Testis (tissue), 2 donors: Measurements from ENCODE around the gene FLYWCH1.
A peak's percentile ranks its signal among the peaks of the same experiment; 100 is the strongest.

Experiments
- POLR2A ChIP-seq: fragments of 450-650 bp; IDR thresholded peaks from one replicate; pipeline ENCODE4 v1.6.1; 2017; ENCODE audit warnings: antibody characterized with exemption, mild to moderate bottlenecking, moderate library complexity
- TF ChIP-seq, protein P1 (sequence below), 3 experiments: fragments of 450-650 bp in 2 of 3; fragments of 200-600 bp in 1 of 3; sonication (generic) in 1 of 3; IDR thresholded peaks; one replicate each; pipeline ENCODE4 v1.5.1; 2016 to 2019; ENCODE audit warnings: antibody characterized with exemption in 3 of 3, mild to moderate bottlenecking in 2 of 3, moderate library complexity in 1 of 3

DNA sequence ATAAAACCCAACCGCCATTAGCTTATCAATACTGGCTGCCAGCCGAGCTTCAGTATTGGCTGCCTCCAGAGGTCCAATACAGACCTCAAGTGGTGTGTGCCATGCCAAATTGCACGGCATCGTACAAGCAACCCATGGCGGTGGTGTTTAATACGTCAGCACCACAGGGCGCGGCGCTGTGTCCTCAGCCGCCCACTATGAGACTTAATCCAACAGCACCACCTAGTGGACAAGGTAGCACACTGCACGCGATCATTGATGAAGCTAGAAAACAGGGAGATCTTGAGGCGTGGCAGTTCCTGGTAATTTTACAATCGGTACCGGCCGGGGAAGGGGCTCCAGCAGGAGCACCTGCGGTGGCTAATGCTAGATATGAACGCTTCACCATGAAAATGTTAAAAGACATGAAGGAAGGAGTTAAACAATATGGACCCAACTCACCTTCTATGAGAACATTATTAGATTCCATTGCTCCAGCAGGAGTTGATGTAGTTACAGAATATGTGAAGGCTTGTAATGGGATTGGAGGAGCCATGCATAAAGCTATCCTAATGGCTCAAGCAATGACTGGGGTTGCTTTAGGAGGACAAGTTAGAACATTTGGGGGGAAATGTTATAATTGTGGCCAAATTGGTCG lies 15.4 kb downstream of the FLYWCH1 start:
- TF ChIP-seq, protein P1, sequence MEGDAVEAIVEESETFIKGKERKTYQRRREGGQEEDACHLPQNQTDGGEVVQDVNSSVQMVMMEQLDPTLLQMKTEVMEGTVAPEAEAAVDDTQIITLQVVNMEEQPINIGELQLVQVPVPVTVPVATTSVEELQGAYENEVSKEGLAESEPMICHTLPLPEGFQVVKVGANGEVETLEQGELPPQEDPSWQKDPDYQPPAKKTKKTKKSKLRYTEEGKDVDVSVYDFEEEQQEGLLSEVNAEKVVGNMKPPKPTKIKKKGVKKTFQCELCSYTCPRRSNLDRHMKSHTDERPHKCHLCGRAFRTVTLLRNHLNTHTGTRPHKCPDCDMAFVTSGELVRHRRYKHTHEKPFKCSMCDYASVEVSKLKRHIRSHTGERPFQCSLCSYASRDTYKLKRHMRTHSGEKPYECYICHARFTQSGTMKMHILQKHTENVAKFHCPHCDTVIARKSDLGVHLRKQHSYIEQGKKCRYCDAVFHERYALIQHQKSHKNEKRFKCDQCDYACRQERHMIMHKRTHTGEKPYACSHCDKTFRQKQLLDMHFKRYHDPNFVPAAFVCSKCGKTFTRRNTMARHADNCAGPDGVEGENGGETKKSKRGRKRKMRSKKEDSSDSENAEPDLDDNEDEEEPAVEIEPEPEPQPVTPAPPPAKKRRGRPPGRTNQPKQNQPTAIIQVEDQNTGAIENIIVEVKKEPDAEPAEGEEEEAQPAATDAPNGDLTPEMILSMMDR (IDR thresholded peaks at IDR 0.05), result peak; percentile 94 to 99 (median 96)
- no peak for TF ChIP-seq POLR2A
